ENCODE results near the gene SFMBT2. TPM values are rescaled to one million over a fixed set of nuclear protein-coding genes. Genes with fewer than 3 reads are reported as not detected.
A peak's percentile ranks its signal among the peaks of the same experiment; 100 is the strongest.

Gene SFMBT2
- 28.8 and 41.5 TPM in 2 replicates for total RNA-seq (2014; rRNA removed; shearing (Covaris generic); ENCODE audit: low replicate concordance)

DNA sequence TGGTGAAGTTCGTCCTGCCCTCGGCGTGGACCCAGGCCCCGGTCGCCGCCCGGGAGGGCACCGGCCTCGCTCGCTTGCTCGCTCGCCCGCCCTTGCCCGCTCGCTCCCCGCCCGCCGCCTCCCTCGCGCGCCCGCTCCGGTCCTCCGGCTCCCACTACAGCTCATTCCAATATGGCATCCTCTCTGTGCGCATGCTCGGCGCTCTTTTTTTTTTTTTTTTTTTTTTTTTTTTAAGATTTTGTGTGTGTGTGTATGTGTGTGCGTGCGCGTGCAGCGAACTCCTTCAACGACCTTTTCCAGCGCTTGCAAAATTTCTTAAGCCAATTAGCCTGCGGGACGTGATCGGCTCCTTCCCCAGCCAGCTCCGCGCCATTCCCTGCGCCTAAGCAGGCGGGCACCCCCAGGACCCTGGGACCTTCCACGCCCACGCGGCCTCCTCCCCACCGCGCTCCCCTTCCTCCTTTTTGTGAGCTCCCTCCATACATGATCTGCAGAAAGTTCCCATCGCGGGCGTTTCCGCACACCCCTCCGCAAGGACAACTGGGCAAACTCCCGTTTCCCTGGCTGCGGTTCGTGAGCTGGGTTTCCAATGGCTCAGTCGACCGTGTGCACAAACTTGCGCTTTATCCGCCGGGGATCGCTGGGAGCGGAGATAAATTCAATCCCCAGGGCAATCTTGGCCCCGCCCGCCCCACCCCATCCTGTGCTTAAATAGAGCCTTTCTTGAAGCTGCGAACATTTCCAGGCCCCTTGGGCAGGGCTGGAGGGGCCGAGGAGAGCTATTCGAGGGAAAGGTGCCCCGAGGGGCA is at the start of gene SFMBT2:
SFMBT2 (minus strand) TSS at position 173 of the 809 bp plus-strand sequence. CDS start 29,136 bp downstream, outside the sequence.
- Histone ChIP-seq H3K79me2 (ENCODE audit: low read length) (peaks cover 52% of the 10 kb centered on the region), H3K27me3 (ENCODE audit: low read length) (no peaks in the 10 kb centered on the region), H2AFZ (ENCODE audit: low read length) (peak within 1 kb of the TSS; percentile 99), H3K4me3 (ENCODE audit: low read length) (peak within 1 kb of the TSS; percentile 81), H3K9me2 (replicated peaks; ENCODE audit: insufficient read depth, low read length) (no peaks in the 10 kb centered on the region), H3K4me2 (ENCODE audit: low read depth, low read length, poor library complexity, severe bottlenecking) (peak within 1 kb of the TSS; percentile 74), H3K4me1 (ENCODE audit: low read length) (peaks cover 32% of the 10 kb centered on the region), H3K36me3 (ENCODE audit: insufficient read depth, low read length) (0 out of 2 replicates have a peak, but pooled peaks cover 3% of the 10 kb centered on the region), H3K27ac (ENCODE audit: low read length) (peak within 1 kb of the TSS; percentile 91), H3K9me3 (ENCODE audit: low read length) (no peaks in the 10 kb centered on the region), H4K20me1 (ENCODE audit: insufficient read depth, low read depth, low read length) (peaks cover 22% of the 10 kb centered on the region), H3K9ac (ENCODE audit: low read length) (peak within 1 kb of the TSS; percentile 99)
- peak; percentile 95 for DNase-seq

DNA sequence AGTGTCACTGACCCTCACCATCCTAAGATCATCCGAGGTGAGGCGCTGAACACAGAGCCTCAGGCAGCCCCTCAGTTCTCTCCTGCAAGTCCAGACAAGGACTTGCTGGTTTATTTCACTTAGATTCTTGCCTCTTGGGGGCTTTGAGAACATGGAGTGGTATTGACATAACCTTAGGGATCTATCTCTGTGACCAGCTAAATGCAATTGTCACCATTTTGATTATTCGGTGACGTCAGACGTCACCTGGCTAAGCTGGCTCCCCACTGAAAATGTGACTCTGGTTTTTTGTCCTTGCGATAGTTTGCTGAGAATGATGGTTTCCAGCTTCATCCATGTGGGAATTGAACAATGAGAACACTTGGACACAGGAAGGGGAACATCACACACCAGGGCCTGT is 49.2 kb upstream of the SFMBT2 start:
- Histone ChIP-seq H3K9ac (ENCODE audit: low read length) (no peak overlapping the region), H3K79me2 (ENCODE audit: low read length) (no peaks in the 10 kb centered on the region), H3K4me1 (ENCODE audit: low read length) (peaks cover 31% of the 10 kb centered on the region), H3K9me2 (replicated peaks; ENCODE audit: insufficient read depth, low read length) (no peaks in the 10 kb centered on the region), H3K4me3 (ENCODE audit: low read length) (no peak overlapping the region), H4K20me1 (ENCODE audit: insufficient read depth, low read depth, low read length) (no peaks in the 10 kb centered on the region), H3K27ac (ENCODE audit: low read length) (peak overlapping the region; percentile 62; the same call in 1 of the 2 replicates), H3K9me3 (ENCODE audit: low read length) (no peaks in the 10 kb centered on the region), H3K27me3 (ENCODE audit: low read length) (no peaks in the 10 kb centered on the region), H3K4me2 (ENCODE audit: low read depth, low read length, poor library complexity, severe bottlenecking) (no peak overlapping the region), H2AFZ (ENCODE audit: low read length) (no peak overlapping the region), H3K36me3 (ENCODE audit: insufficient read depth, low read length) (no peaks in the 10 kb centered on the region; the same call in 1 of the 2 replicates)
- DNase-seq = no peak

DNA sequence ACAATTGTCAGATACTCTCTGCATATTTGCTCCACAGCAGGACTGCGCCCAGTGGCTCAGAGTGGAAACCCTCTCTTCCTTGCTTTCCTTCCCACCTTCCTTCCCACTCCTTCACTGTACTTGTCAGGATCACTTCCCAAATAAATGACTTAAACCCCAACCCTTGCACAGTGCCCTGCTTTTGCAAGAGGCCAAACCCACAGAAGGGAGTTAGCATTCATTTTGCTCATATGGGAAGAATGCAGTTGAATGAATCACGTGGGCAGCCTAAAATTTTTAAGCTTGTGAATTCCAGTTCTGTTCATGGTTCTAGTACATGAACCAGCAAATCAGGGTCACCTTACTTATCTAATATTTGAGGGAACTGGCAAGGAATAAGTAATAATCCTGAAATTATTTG is 47.7 kb upstream of the SFMBT2 start:
- no peak overlapping the region for H3K4me2 ChIP-seq (ENCODE audit: low read depth, low read length, poor library complexity, severe bottlenecking)
- no peak overlapping the region for H2AFZ ChIP-seq (ENCODE audit: low read length)
- peak overlapping the region; percentile 62 for H3K27ac ChIP-seq (ENCODE audit: low read length)
- no peaks in the 10 kb centered on the region for H3K27me3 ChIP-seq (ENCODE audit: low read length)
- DNase-seq = no peak
- no peaks in the 10 kb centered on the region for H4K20me1 ChIP-seq (ENCODE audit: insufficient read depth, low read depth, low read length)
- no peaks in the 10 kb centered on the region for H3K9me3 ChIP-seq (ENCODE audit: low read length)
- H3K9me2 ChIP-seq (replicated peaks; ENCODE audit: insufficient read depth, low read length) = no peaks in the 10 kb centered on the region
- H3K4me3 ChIP-seq (ENCODE audit: low read length) = no peak overlapping the region
- H3K79me2 ChIP-seq (ENCODE audit: low read length) = no peaks in the 10 kb centered on the region
- no peak overlapping the region for H3K9ac ChIP-seq (ENCODE audit: low read length)
- no peaks in the 10 kb centered on the region for H3K36me3 ChIP-seq (ENCODE audit: insufficient read depth, low read length)
- H3K4me1 ChIP-seq (ENCODE audit: low read length) = peaks cover 31% of the 10 kb centered on the region

DNA sequence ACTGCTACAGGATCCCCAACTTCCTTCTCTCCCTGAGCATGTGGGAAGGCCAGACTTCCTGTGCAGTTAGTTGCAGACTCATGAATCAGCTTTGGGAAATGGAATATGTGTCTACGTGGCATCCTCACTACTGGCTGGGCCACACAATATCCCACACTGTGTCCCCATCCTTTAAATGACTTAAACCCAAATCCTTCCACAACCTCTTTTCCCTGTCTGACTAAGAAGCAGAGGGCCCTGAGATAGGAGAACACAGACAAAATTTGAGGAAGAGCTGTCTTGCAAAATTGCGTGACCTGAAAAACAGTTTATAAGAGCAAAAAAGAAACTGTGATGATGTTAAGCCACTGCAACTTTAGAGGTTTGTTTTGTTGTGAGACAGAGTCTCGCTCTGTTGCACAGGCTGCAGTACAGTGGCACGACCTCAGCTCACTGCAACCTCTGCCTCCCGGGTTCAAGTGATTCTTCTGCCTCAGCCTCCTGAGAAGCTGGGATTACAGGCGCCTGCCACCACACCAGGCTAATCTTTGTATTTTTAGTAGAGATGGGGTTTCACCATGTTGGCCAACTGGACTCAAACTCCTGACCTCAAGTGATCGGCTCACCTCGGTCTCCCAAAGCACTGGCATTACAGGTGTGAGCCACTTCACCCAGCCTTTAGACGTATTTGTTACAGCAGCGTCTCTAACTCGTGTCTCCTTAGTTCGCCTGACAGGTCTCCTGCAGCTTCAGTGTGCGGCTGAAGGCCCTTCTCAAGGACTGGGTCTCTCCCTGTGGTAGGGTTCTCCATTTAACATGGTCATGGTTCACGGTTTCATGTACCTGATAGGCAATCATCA is 46.9 kb upstream of the SFMBT2 start:
- Histone ChIP-seq H3K4me2 (ENCODE audit: low read depth, low read length, poor library complexity, severe bottlenecking) (no peak overlapping the region), H3K9ac (ENCODE audit: low read length) (no peak overlapping the region), H3K4me1 (ENCODE audit: low read length) (peaks cover 31% of the 10 kb centered on the region), H3K9me3 (ENCODE audit: low read length) (no peaks in the 10 kb centered on the region), H3K27ac (ENCODE audit: low read length) (peak overlapping the region; percentile 62), H2AFZ (ENCODE audit: low read length) (no peak overlapping the region), H3K27me3 (ENCODE audit: low read length) (no peaks in the 10 kb centered on the region), H3K9me2 (replicated peaks; ENCODE audit: insufficient read depth, low read length) (no peaks in the 10 kb centered on the region), H3K4me3 (ENCODE audit: low read length) (no peak overlapping the region), H4K20me1 (ENCODE audit: insufficient read depth, low read depth, low read length) (no peaks in the 10 kb centered on the region), H3K79me2 (ENCODE audit: low read length) (no peaks in the 10 kb centered on the region), H3K36me3 (ENCODE audit: insufficient read depth, low read length) (no peaks in the 10 kb centered on the region)
- no peak for DNase-seq

DNA sequence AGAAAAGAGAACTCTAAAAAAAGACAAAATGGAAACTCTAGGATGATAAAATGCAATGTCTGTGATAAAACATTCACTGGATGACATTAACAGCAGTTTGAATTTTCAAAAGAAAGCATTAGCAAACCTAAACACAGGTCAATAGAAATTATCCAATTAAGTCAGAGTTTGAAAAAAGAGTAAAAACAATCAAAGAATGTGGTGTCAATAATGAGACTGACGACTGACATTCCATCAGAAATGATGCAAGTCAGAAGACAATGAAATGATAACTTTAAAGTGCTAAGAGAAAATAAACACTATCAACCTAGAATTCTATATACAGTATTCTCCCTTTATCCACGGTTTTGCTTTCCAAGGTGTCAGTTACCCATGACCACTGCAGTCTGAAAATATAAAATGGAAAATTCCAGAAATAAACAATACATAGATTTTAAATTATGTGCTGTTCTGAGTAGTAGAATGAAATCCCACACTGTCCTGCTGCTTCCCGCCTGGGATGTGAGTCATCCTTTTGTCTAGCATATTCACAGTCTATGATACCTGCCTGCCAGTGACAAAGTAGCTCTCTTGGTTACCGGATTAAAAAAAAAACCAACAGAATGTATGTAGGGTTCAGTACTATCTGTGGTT is 38.3 kb upstream of the SFMBT2 start:
- Histone ChIP-seq H3K4me3 (ENCODE audit: low read length) (no peak overlapping the region), H3K27me3 (ENCODE audit: low read length) (no peaks in the 10 kb centered on the region), H3K36me3 (ENCODE audit: insufficient read depth, low read length) (peaks cover 18% of the 10 kb centered on the region), H2AFZ (ENCODE audit: low read length) (no peak overlapping the region), H4K20me1 (ENCODE audit: insufficient read depth, low read depth, low read length) (no peaks in the 10 kb centered on the region), H3K27ac (ENCODE audit: low read length) (no peak overlapping the region), H3K4me1 (ENCODE audit: low read length) (peaks cover 19% of the 10 kb centered on the region), H3K9ac (ENCODE audit: low read length) (no peak overlapping the region), H3K9me2 (replicated peaks; ENCODE audit: insufficient read depth, low read length) (no peaks in the 10 kb centered on the region), H3K79me2 (ENCODE audit: low read length) (no peaks in the 10 kb centered on the region), H3K9me3 (ENCODE audit: low read length) (peaks cover 12% of the 10 kb centered on the region), H3K4me2 (ENCODE audit: low read depth, low read length, poor library complexity, severe bottlenecking) (no peak overlapping the region)
- no peak for DNase-seq

DNA sequence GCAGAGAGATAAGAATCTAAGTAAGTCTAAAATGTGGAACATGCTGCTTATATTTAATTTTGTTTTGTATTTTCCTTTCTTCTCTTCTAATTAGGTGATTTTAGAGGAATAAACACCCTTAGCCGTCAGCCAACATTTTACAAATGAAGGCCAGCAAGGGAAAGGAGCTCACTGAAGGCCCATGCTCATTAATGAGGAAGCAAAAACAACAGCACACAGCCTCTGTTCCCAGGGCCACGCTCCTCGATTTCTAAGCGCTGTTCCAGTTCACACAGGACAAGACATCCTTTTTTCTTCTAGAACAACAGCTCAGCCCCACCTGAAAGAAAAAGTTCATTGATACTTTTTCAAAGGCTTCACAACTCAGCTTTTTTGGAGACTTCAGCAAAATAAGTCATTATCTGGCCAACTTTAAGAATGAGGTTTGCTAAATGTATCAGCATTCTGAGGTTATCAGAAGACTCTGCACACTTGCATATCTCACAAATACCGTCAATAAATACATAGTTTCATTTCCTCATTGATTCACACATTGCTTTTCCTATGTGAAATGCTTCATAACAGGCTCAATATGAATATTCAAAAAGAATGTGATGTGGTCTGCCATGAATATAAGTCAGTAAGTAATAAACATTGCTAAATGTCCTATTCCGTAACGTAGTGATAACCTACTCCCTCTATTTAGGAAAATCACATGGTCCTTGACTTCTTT is 34.8 kb upstream of the SFMBT2 start:
- peak overlapping the region; percentile 79 for H2AFZ ChIP-seq (ENCODE audit: low read length)
- H3K4me2 ChIP-seq (ENCODE audit: low read depth, low read length, poor library complexity, severe bottlenecking) = peak overlapping the region; percentile 56
- peaks cover 12% of the 10 kb centered on the region for H3K9me3 ChIP-seq (ENCODE audit: low read length)
- H3K9me2 ChIP-seq (replicated peaks; ENCODE audit: insufficient read depth, low read length) = no peaks in the 10 kb centered on the region
- H3K36me3 ChIP-seq (ENCODE audit: insufficient read depth, low read length) = peaks cover 18% of the 10 kb centered on the region
- no peak overlapping the region for H3K4me3 ChIP-seq (ENCODE audit: low read length)
- H3K4me1 ChIP-seq (ENCODE audit: low read length) = peaks cover 19% of the 10 kb centered on the region
- peak overlapping the region; percentile 38 for H3K9ac ChIP-seq (ENCODE audit: low read length)
- peak overlapping the region; percentile 77 for H3K27ac ChIP-seq (ENCODE audit: low read length)
- no peaks in the 10 kb centered on the region for H3K79me2 ChIP-seq (ENCODE audit: low read length)
- no peaks in the 10 kb centered on the region for H3K27me3 ChIP-seq (ENCODE audit: low read length)
- peak; percentile 55 for DNase-seq
- H4K20me1 ChIP-seq (ENCODE audit: insufficient read depth, low read depth, low read length) = no peaks in the 10 kb centered on the region

DNA sequence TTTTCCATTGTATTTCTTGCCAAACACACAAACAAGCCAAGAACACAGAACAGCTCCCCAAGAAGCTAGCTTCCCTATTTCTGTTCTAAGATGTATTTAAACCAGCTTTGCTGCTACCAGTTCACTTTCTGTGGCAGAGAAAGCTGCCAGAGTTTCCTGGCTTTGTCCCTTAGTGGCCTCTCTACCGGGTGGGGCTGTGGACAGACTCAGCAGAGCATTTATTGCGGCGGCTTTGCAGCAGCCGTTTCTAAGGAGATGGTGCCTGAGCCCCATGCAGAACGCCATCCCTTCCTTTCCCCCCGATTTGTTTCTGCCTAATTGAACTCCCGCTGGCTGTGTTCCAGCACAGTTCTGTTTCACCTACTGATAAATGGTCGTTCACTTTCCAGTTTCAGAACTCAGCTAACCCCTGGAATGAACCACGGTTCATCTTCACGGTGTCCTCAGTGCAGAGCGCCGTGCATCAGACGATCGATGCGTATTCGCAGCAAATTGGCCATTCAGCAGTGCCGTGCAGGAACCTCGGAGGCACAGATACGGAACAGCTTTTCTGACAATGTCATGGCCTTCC is 33.8 kb upstream of the SFMBT2 start:
- H3K9ac ChIP-seq (ENCODE audit: low read length) = no peak overlapping the region
- H3K36me3 ChIP-seq (ENCODE audit: insufficient read depth, low read length) = peaks cover 13% of the 10 kb centered on the region; the same call in 1 of the 2 replicates
- no peaks in the 10 kb centered on the region for H3K27me3 ChIP-seq (ENCODE audit: low read length)
- H2AFZ ChIP-seq (ENCODE audit: low read length) = no peak overlapping the region
- no peak for DNase-seq
- no peak overlapping the region for H3K4me3 ChIP-seq (ENCODE audit: low read length)
- H3K27ac ChIP-seq (ENCODE audit: low read length) = no peak overlapping the region
- H3K9me3 ChIP-seq (ENCODE audit: low read length) = peaks cover 12% of the 10 kb centered on the region
- no peak overlapping the region for H3K4me2 ChIP-seq (ENCODE audit: low read depth, low read length, poor library complexity, severe bottlenecking)
- peaks cover 19% of the 10 kb centered on the region for H3K4me1 ChIP-seq (ENCODE audit: low read length)
- no peaks in the 10 kb centered on the region for H3K79me2 ChIP-seq (ENCODE audit: low read length)
- H4K20me1 ChIP-seq (ENCODE audit: insufficient read depth, low read depth, low read length) = no peaks in the 10 kb centered on the region
- no peaks in the 10 kb centered on the region for H3K9me2 ChIP-seq (replicated peaks; ENCODE audit: insufficient read depth, low read length)
